ENCODE results near the gene FMC1.

- no peak for TF ChIP-seq EZH2 (IDR thresholded peaks at IDR 0.05; ENCODE audit: borderline replicate concordance, low read length)
- TF ChIP-seq CTCF (conservative IDR thresholded peaks at IDR 0.05 in 1 of 2, IDR thresholded peaks at IDR 0.05 in 1 of 2; ENCODE audit: extremely low read depth in 1 of 2, insufficient read depth in 1 of 2, low read depth in 1 of 2, low read length in 2 of 2): no peak
Measured at GRCh38 chr7:139294951-139295575, 46.1 kb upstream of the FMC1 start.

Data from mammary epithelial cell (primary cell).